GM23338 (cell line): Measurements from ENCODE around the gene MEPE. TPM values are rescaled to one million over a fixed set of nuclear protein-coding genes. Genes with fewer than 3 reads are reported as not detected.

Experiments
- ATAC-seq: fragments of 200-7000 bp; cut with Tn5 transposase; 3 replicates; pipeline ENCODE4 v1.9.1; 2020
- DNase-seq: peaks from one replicate; pipeline ENCODE4 v3.0.0-alpha.2; 2015; ENCODE audit warnings: low spot score
- H2AFZ ChIP-seq: fragments of 200-600 bp; sonication (generic); 2 replicates; pipeline ENCODE4 v1.8.0; 2016; ENCODE audit warnings: antibody characterized with exemption, mild to moderate bottlenecking, moderate library complexity
- H3F3A ChIP-seq: fragments of 200-600 bp; sonication (generic); replicated peaks from 2 replicates; pipeline ENCODE4 v1.8.0; 2017; ENCODE audit warnings: antibody characterized with exemption, mixed run types, low read depth
- H3K27ac ChIP-seq: fragments of 200-600 bp; sonication (generic); 2 replicates; pipeline ENCODE4 v1.6.1; 2016; ENCODE audit warnings: low read depth
- H3K27me3 ChIP-seq: fragments of 200-600 bp; sonication (generic); 2 replicates; pipeline ENCODE4 v1.8.0; 2016; ENCODE audit warnings: mild to moderate bottlenecking, mixed run types, moderate library complexity; ENCODE audit not compliant: insufficient read depth
- H3K36me3 ChIP-seq: fragments of 200-600 bp; sonication (generic); 2 replicates; pipeline ENCODE4 v1.8.0; 2016; ENCODE audit warnings: mild to moderate bottlenecking; ENCODE audit not compliant: insufficient read depth
- H3K4me1 ChIP-seq: fragments of 200-600 bp; sonication (generic); 2 replicates; pipeline ENCODE4 v1.8.0; 2016; ENCODE audit warnings: mild to moderate bottlenecking, moderate library complexity; ENCODE audit not compliant: insufficient read depth
- H3K4me2 ChIP-seq: fragments of 200-600 bp; sonication (generic); 2 replicates; pipeline ENCODE4 v1.7.1; 2017; ENCODE audit warnings: mixed run types
- H3K4me3 ChIP-seq: fragments of 200-600 bp; sonication (generic); 2 replicates; pipeline ENCODE4 v1.6.1; 2016; ENCODE audit warnings: mixed run types
- H3K79me2 ChIP-seq: fragments of 200-600 bp; sonication (generic); replicated peaks from 2 replicates; pipeline ENCODE4 v1.8.0; 2017; ENCODE audit warnings: mild to moderate bottlenecking; ENCODE audit not compliant: insufficient read depth
- H3K9me2 ChIP-seq: fragments of 200-600 bp; sonication (generic); 2 replicates; pipeline ENCODE4 v1.8.0; 2017; ENCODE audit not compliant: insufficient read depth
- H4K20me1 ChIP-seq: fragments of 200-600 bp; sonication (generic); replicated peaks from 2 replicates; pipeline ENCODE4 v1.8.0; 2017; ENCODE audit warnings: mild to moderate bottlenecking; ENCODE audit not compliant: insufficient read depth
- H3K27ac Mint-ChIP-seq: 2 replicates; pipeline ENCODE4 v1.8.0; 2020; ENCODE audit warnings: inconsistent platforms, mild to moderate bottlenecking, moderate library complexity, mixed read lengths
- H3K27me3 Mint-ChIP-seq: 3 replicates; pipeline ENCODE4 v1.8.0; 2022; ENCODE audit warnings: low read depth, mild to moderate bottlenecking, moderate library complexity, mixed read lengths, inconsistent platforms; ENCODE audit not compliant: insufficient read depth, poor library complexity
- H3K36me3 Mint-ChIP-seq: 3 replicates; pipeline ENCODE4 v1.8.0; 2021; ENCODE audit warnings: low read depth, mild to moderate bottlenecking, inconsistent platforms, moderate library complexity, mixed read lengths
- H3K4me1 Mint-ChIP-seq: 3 replicates; pipeline ENCODE4 v1.8.0; 2020; ENCODE audit warnings: mild to moderate bottlenecking, inconsistent platforms, mixed read lengths
- H3K4me3 Mint-ChIP-seq: 3 replicates; pipeline ENCODE4 v1.8.0; 2021; ENCODE audit warnings: moderate library complexity, mild to moderate bottlenecking, inconsistent platforms, mixed read lengths
- H3K9me3 Mint-ChIP-seq: 3 replicates; pipeline ENCODE4 v1.8.0; 2020; ENCODE audit warnings: moderate library complexity, mild to moderate bottlenecking, inconsistent platforms, mixed read lengths
- CTCF ChIP-seq, 2 experiments: fragments of 200-600 bp in 1 of 2; sonication (generic) in 1 of 2; conservative IDR thresholded peaks; 2 replicates each; pipeline versions ENCODE4 v1.5.1 to v1.6.1; 2016 to 2017; ENCODE audit warnings: antibody characterized with exemption in 2 of 2, low read depth in 2 of 2, mild to moderate bottlenecking in 2 of 2, moderate library complexity in 1 of 2
- JUNB ChIP-seq: IDR thresholded peaks from one replicate; pipeline ENCODE4 v1.6.1; 2016; ENCODE audit warnings: antibody characterized with exemption; ENCODE audit not compliant: unreplicated experiment
- POLR2AphosphoS5 ChIP-seq: IDR thresholded peaks from 2 replicates; pipeline ENCODE4 v1.6.1; 2016; ENCODE audit warnings: antibody characterized with exemption, low read depth
- STAT1 ChIP-seq: IDR thresholded peaks from one replicate; pipeline ENCODE4 v1.6.1; 2016; ENCODE audit warnings: antibody characterized with exemption; ENCODE audit not compliant: unreplicated experiment
- ZNF114 ChIP-seq: fragments of 250-450 bp; sonication (Bioruptor Pico); IDR thresholded peaks from 2 replicates; pipeline ENCODE4 v1.5.0; 2020; ENCODE audit warnings: mild to moderate bottlenecking, moderate library complexity
- ZNF331 ChIP-seq: fragments of 250-450 bp; sonication (Bioruptor Pico); IDR thresholded peaks from 2 replicates; pipeline ENCODE4 v1.5.0; 2020; ENCODE audit warnings: low read depth, mild to moderate bottlenecking, moderate library complexity
- ZNF462 ChIP-seq: fragments of 250-450 bp; sonication (Bioruptor Pico); IDR thresholded peaks from 2 replicates; pipeline ENCODE4 v1.5.0; 2020; ENCODE audit warnings: mild to moderate bottlenecking, moderate library complexity
- polyA plus RNA-seq: library from polyadenylated mRNA; unstranded; fragments of >200 nt; fragmentation: Nextera tagmentation; extraction: Ambion mirVana; gene quantifications from 2 replicates; pipeline ENCODE4 v1.2.1, GENCODE V29; 2016
- total RNA-seq: library from RNA; depleted of rRNA; stranded (reverse); fragments of >200 nt; shearing (Covaris generic); gene quantifications from 2 replicates; pipeline ENCODE4 v1.2.3, GENCODE V29; 2014

MEPE gene
- total and polyA plus RNA-seq, 2 experiments from 2014 or later = not detected

- H3K4me3 ChIP-seq = no peak overlapping the region
- no peaks in the 10 kb centered on the region for H4K20me1 ChIP-seq
- ATAC-seq (no peak), DNase-seq (no peak)
- no peaks in the 10 kb centered on the region; the same call in 2 of the 3 replicates for H3K4me1 Mint-ChIP-seq
- no peak overlapping the region for H3K4me2 ChIP-seq
- H3K27ac Mint-ChIP-seq = no peak overlapping the region
- no peaks in the 10 kb centered on the region for H3F3A ChIP-seq
- no peak overlapping the region for H3K27ac ChIP-seq
- no peaks in the 10 kb centered on the region for H3K27me3 ChIP-seq
- TF ChIP-seq CTCF (conservative IDR thresholded peaks at IDR 0.05; ENCODE audit: low read depth in 2 of 2) (no peak), STAT1 (no peak), ZNF114 (CRISPR knock-in tag) (no peak), POLR2AphosphoS5 (no peak), JUNB (no peak), ZNF462 (CRISPR knock-in tag) (no peak), ZNF331 (no peak)
- H2AFZ ChIP-seq = no peak overlapping the region
- H3K27me3 Mint-ChIP-seq = peaks cover 2% of the 10 kb centered on the region
- no peaks in the 10 kb centered on the region for H3K79me2 ChIP-seq
- no peaks in the 10 kb centered on the region for H3K9me3 Mint-ChIP-seq
- peaks cover 3% of the 10 kb centered on the region; the same call in 1 of the 3 replicates for H3K36me3 Mint-ChIP-seq
- H3K4me3 Mint-ChIP-seq = no peak overlapping the region
- no peaks in the 10 kb centered on the region for H3K9me2 ChIP-seq
- no peaks in the 10 kb centered on the region for H3K36me3 ChIP-seq
- H3K4me1 ChIP-seq = no peaks in the 10 kb centered on the region
Measured at GRCh38 chr4:87882321-87882720, 49.6 kb downstream of the MEPE start.
